Cardiac fibroblast (primary cell): ENCODE data around the gene RAE1.

Experiments used
- DNase-seq, 2 donors: peaks; one replicate each; pipeline versions ENCODE4 v3.0.0 to v3.0.0-alpha.2; 2010; ENCODE audit warnings: low read depth in 2 of 2
- H3K4me3 ChIP-seq, 2 donors: replicated peaks in 1 of 2; 1 replicate in 1 of 2; 2 replicates in 1 of 2; pipeline ENCODE4 v1.5.1; 2011; ENCODE audit warnings: low read depth in 2 of 2, low read length in 2 of 2, mild to moderate bottlenecking in 2 of 2, moderate library complexity in 1 of 2
- CTCF ChIP-seq: IDR thresholded peaks from one replicate; pipeline ENCODE4 v1.5.1; 2011; ENCODE audit warnings: low read depth, mild to moderate bottlenecking, low read length, inconsistent platforms

The RAE1 gene

GRCh38 chr20:57352305-57352704, 1.2 kb downstream of the RAE1 start:
- no peak for DNase-seq
- H3K4me3 ChIP-seq: peak overlapping the region in 1 of 2 donors; percentile 68
- no peak for TF ChIP-seq CTCF

- no peak for DNase-seq
- H3K4me3 ChIP-seq: no peak overlapping the region
- no peak for TF ChIP-seq CTCF
Measured at GRCh38 chr20:57353351-57353750, 2.3 kb downstream of the RAE1 start.

GRCh38 chr20:57361517-57361916, 10.5 kb downstream of the RAE1 start:
- H3K4me3 ChIP-seq: no peak overlapping the region
- TF ChIP-seq CTCF: no peak
- DNase-seq: peak; percentile 71 to 87

GRCh38 chr20:57364451-57364850, 13.4 kb downstream of the RAE1 start:
- no peak for TF ChIP-seq CTCF
- no peak for DNase-seq
- no peak overlapping the region for H3K4me3 ChIP-seq

GRCh38 chr20:57369596-57369995, 18.5 kb downstream of the RAE1 start:
- no peak for DNase-seq
- no peak overlapping the region for H3K4me3 ChIP-seq
- TF ChIP-seq CTCF: no peak

- no peak for TF ChIP-seq CTCF
- DNase-seq: no peak
- H3K4me3 ChIP-seq: no peak overlapping the region
Measured at GRCh38 chr20:57370316-57370715, 19.3 kb downstream of the RAE1 start.

GRCh38 chr20:57371363-57371762, 20.3 kb downstream of the RAE1 start:
- no peak overlapping the region for H3K4me3 ChIP-seq
- no peak for TF ChIP-seq CTCF

More at GRCh38 chr20:57371363-57371762, 20.3 kb downstream of the RAE1 start:
- DNase-seq: no peak
